ENCODE results near the gene C5AR2. TPM values are rescaled to one million over a fixed set of nuclear protein-coding genes. Genes with fewer than 3 reads are reported as not detected.
"Not testable (repeated sequence)": the region's sequence is repeated elsewhere in the genome, so short reads cannot be mapped to it uniquely, and the experiment has no call there.

Gene C5AR2
- total RNA-seq, 1 experiment from 2014 or later = not detected

GRCh38 chr19:47379381-47379938 lies 47.5 kb downstream of the C5AR2 start:
- no peak overlapping the region for H3K4me2 ChIP-seq (ENCODE audit: low read depth, low read length, poor library complexity, severe bottlenecking)
- DNase-seq = peak; percentile 22
- H3K79me2 ChIP-seq (ENCODE audit: low read length) = no peaks in the 10 kb centered on the region
- no peak overlapping the region for H3K27ac ChIP-seq (ENCODE audit: low read length)
- no peaks in the 10 kb centered on the region for H3K9me2 ChIP-seq (replicated peaks; ENCODE audit: insufficient read depth, low read length)
- H4K20me1 ChIP-seq (ENCODE audit: insufficient read depth, low read depth, low read length) = peaks cover 9% of the 10 kb centered on the region
- H3K9ac ChIP-seq (ENCODE audit: low read length) = no peak overlapping the region
- no peaks in the 10 kb centered on the region for H3K27me3 ChIP-seq (ENCODE audit: low read length)
- peaks cover 10% of the 10 kb centered on the region for H3K36me3 ChIP-seq (ENCODE audit: insufficient read depth, low read length)
- H2AFZ ChIP-seq (ENCODE audit: low read length) = no peak overlapping the region
- H3K4me1 ChIP-seq (ENCODE audit: low read length) = no peaks in the 10 kb centered on the region
- H3K4me3 ChIP-seq (ENCODE audit: low read length) = no peak overlapping the region
- no peaks in the 10 kb centered on the region for H3K9me3 ChIP-seq (ENCODE audit: low read length)

GRCh38 chr19:47380559-47380958 lies 48.6 kb downstream of the C5AR2 start:
- Histone ChIP-seq H3K27me3 (ENCODE audit: low read length) (no peaks in the 10 kb centered on the region), H3K4me3 (ENCODE audit: low read length) (no peak overlapping the region), H3K4me2 (ENCODE audit: low read depth, low read length, poor library complexity, severe bottlenecking) (no peak overlapping the region), H3K9me3 (ENCODE audit: low read length) (no peaks in the 10 kb centered on the region), H4K20me1 (ENCODE audit: insufficient read depth, low read depth, low read length) (peaks cover 9% of the 10 kb centered on the region), H2AFZ (ENCODE audit: low read length) (no peak overlapping the region), H3K9me2 (replicated peaks; ENCODE audit: insufficient read depth, low read length) (no peaks in the 10 kb centered on the region), H3K36me3 (ENCODE audit: insufficient read depth, low read length) (peaks cover 10% of the 10 kb centered on the region), H3K9ac (ENCODE audit: low read length) (no peak overlapping the region), H3K27ac (ENCODE audit: low read length) (no peak overlapping the region), H3K4me1 (ENCODE audit: low read length) (no peaks in the 10 kb centered on the region), H3K79me2 (ENCODE audit: low read length) (no peaks in the 10 kb centered on the region)
- peak; percentile 27 for DNase-seq

- H3K4me2 ChIP-seq (ENCODE audit: low read depth, low read length, poor library complexity, severe bottlenecking) = no peak overlapping the region
- no peak overlapping the region for H2AFZ ChIP-seq (ENCODE audit: low read length)
- H3K27ac ChIP-seq (ENCODE audit: low read length) = no peak overlapping the region
- no peaks in the 10 kb centered on the region for H3K27me3 ChIP-seq (ENCODE audit: low read length)
- H3K9me3 ChIP-seq (ENCODE audit: low read length) = no peaks in the 10 kb centered on the region
- no peak overlapping the region for H3K9ac ChIP-seq (ENCODE audit: low read length)
- no peak overlapping the region for H3K4me3 ChIP-seq (ENCODE audit: low read length)
- H3K79me2 ChIP-seq (ENCODE audit: low read length) = no peaks in the 10 kb centered on the region
- no peaks in the 10 kb centered on the region for H3K4me1 ChIP-seq (ENCODE audit: low read length)
- H4K20me1 ChIP-seq (ENCODE audit: insufficient read depth, low read depth, low read length) = peaks cover 6% of the 10 kb centered on the region
- peak; percentile 19 for DNase-seq
- no peaks in the 10 kb centered on the region for H3K9me2 ChIP-seq (replicated peaks; ENCODE audit: insufficient read depth, low read length)
- peaks cover 10% of the 10 kb centered on the region for H3K36me3 ChIP-seq (ENCODE audit: insufficient read depth, low read length)
Observed at GRCh38 chr19:47381121-47381520, 49.1 kb downstream of the C5AR2 start.

GRCh38 chr19:47381653-47382279 lies 49.8 kb downstream of the C5AR2 start:
- Histone ChIP-seq H3K27me3 (ENCODE audit: low read length) (no peaks in the 10 kb centered on the region), H4K20me1 (ENCODE audit: insufficient read depth, low read depth, low read length) (peaks cover 5% of the 10 kb centered on the region), H3K9me3 (ENCODE audit: low read length) (no peaks in the 10 kb centered on the region), H3K4me3 (ENCODE audit: low read length) (no peak overlapping the region), H3K9ac (ENCODE audit: low read length) (no peak overlapping the region), H3K4me2 (ENCODE audit: low read depth, low read length, poor library complexity, severe bottlenecking) (no peak overlapping the region), H3K9me2 (replicated peaks; ENCODE audit: insufficient read depth, low read length) (no peaks in the 10 kb centered on the region), H2AFZ (ENCODE audit: low read length) (no peak overlapping the region), H3K27ac (ENCODE audit: low read length) (no peak overlapping the region), H3K4me1 (ENCODE audit: low read length) (no peaks in the 10 kb centered on the region), H3K79me2 (ENCODE audit: low read length) (no peaks in the 10 kb centered on the region), H3K36me3 (ENCODE audit: insufficient read depth, low read length) (peaks cover 10% of the 10 kb centered on the region)
- DNase-seq = no peak

GRCh38 chr19:47383890-47384289 lies 51.9 kb downstream of the C5AR2 start:
- H3K4me3 ChIP-seq (ENCODE audit: low read length); H3K9ac ChIP-seq (ENCODE audit: low read length); H4K20me1 ChIP-seq (ENCODE audit: insufficient read depth, low read depth, low read length); H3K9me3 ChIP-seq (ENCODE audit: low read length); DNase-seq; H3K27ac ChIP-seq (ENCODE audit: low read length); H3K4me1 ChIP-seq (ENCODE audit: low read length); H3K4me2 ChIP-seq (ENCODE audit: low read depth, low read length, poor library complexity, severe bottlenecking); H2AFZ ChIP-seq (ENCODE audit: low read length); H3K27me3 ChIP-seq (ENCODE audit: low read length); H3K79me2 ChIP-seq (ENCODE audit: low read length); H3K9me2 ChIP-seq (replicated peaks; ENCODE audit: insufficient read depth, low read length): not testable (repeated sequence)
- H3K36me3 ChIP-seq (ENCODE audit: insufficient read depth, low read length) = peaks cover 10% of the 10 kb centered on the region

- not testable (repeated sequence) for H3K27me3 ChIP-seq (ENCODE audit: low read length); H4K20me1 ChIP-seq (ENCODE audit: insufficient read depth, low read depth, low read length); H3K27ac ChIP-seq (ENCODE audit: low read length); H2AFZ ChIP-seq (ENCODE audit: low read length); H3K4me1 ChIP-seq (ENCODE audit: low read length); H3K79me2 ChIP-seq (ENCODE audit: low read length); DNase-seq; H3K4me2 ChIP-seq (ENCODE audit: low read depth, low read length, poor library complexity, severe bottlenecking); H3K9ac ChIP-seq (ENCODE audit: low read length); H3K9me2 ChIP-seq (replicated peaks; ENCODE audit: insufficient read depth, low read length); H3K9me3 ChIP-seq (ENCODE audit: low read length); H3K4me3 ChIP-seq (ENCODE audit: low read length)
- peaks cover 10% of the 10 kb centered on the region for H3K36me3 ChIP-seq (ENCODE audit: insufficient read depth, low read length)
Observed at GRCh38 chr19:47384533-47384932, 52.6 kb downstream of the C5AR2 start.

GRCh38 chr19:47386582-47386981 lies 54.6 kb downstream of the C5AR2 start:
- DNase-seq; H3K27me3 ChIP-seq (ENCODE audit: low read length); H3K9me2 ChIP-seq (replicated peaks; ENCODE audit: insufficient read depth, low read length); H3K4me3 ChIP-seq (ENCODE audit: low read length); H3K9me3 ChIP-seq (ENCODE audit: low read length); H3K79me2 ChIP-seq (ENCODE audit: low read length); H3K9ac ChIP-seq (ENCODE audit: low read length); H3K36me3 ChIP-seq (ENCODE audit: insufficient read depth, low read length); H3K27ac ChIP-seq (ENCODE audit: low read length); H2AFZ ChIP-seq (ENCODE audit: low read length); H3K4me1 ChIP-seq (ENCODE audit: low read length); H4K20me1 ChIP-seq (ENCODE audit: insufficient read depth, low read depth, low read length); H3K4me2 ChIP-seq (ENCODE audit: low read depth, low read length, poor library complexity, severe bottlenecking): not testable (repeated sequence)

- not testable (repeated sequence) for H3K9me3 ChIP-seq (ENCODE audit: low read length); H3K36me3 ChIP-seq (ENCODE audit: insufficient read depth, low read length); DNase-seq; H3K27me3 ChIP-seq (ENCODE audit: low read length); H3K4me3 ChIP-seq (ENCODE audit: low read length); H4K20me1 ChIP-seq (ENCODE audit: insufficient read depth, low read depth, low read length); H3K9me2 ChIP-seq (replicated peaks; ENCODE audit: insufficient read depth, low read length); H3K27ac ChIP-seq (ENCODE audit: low read length); H2AFZ ChIP-seq (ENCODE audit: low read length); H3K79me2 ChIP-seq (ENCODE audit: low read length); H3K9ac ChIP-seq (ENCODE audit: low read length); H3K4me2 ChIP-seq (ENCODE audit: low read depth, low read length, poor library complexity, severe bottlenecking); H3K4me1 ChIP-seq (ENCODE audit: low read length)
Observed at GRCh38 chr19:47387623-47388022, 55.6 kb downstream of the C5AR2 start.
